ENCODE measurements around the gene FAM110C. TPM values are rescaled to one million over a fixed set of nuclear protein-coding genes. Genes with fewer than 3 reads are reported as not detected.

FAM110C gene
- total and polyA plus RNA-seq, 9 of the 15 experiments (the other 6 are each of a cell fraction or from before 2014, with no cell fraction given) = not detected

- Histone ChIP-seq H3K9me3 (replicated peaks; ENCODE audit: control insufficient read depth, insufficient read depth, low read depth, low read length) (no peaks in the 10 kb centered on the region), H3K9ac (ENCODE audit: insufficient read depth in 1 of 2, low read depth in 2 of 2, low read length in 2 of 2) (no peak overlapping the region), H3K27ac (ENCODE audit: extremely low read depth, low read depth, low read length) (no peak overlapping the region), H3K4me2 (ENCODE audit: insufficient read depth, low read length) (no peak overlapping the region), H3K27me3 (ENCODE audit: control insufficient read depth in 2 of 2, insufficient read depth in 2 of 2, low read length in 2 of 2) (no peaks in the 10 kb centered on the region; a peak in 3 of 5 replicates), H3K4me3 (no peak overlapping the region), H3K4me1 (replicated peaks in 1 of 2; ENCODE audit: control insufficient read depth in 2 of 2, insufficient read depth in 2 of 2, low read length in 2 of 2) (0 out of 5 replicates have a peak, but pooled peaks cover 0 to 2% of the 10 kb centered on the region in 2 experiments), H2AFZ (ENCODE audit: low read depth, low read length) (no peak overlapping the region), H3K36me3 (ENCODE audit: control insufficient read depth, insufficient read depth, low read length) (no peaks in the 10 kb centered on the region), H3K9me1 (ENCODE audit: control insufficient read depth, insufficient read depth, low read length) (no peaks in the 10 kb centered on the region), H4K20me1 (replicated peaks; ENCODE audit: control insufficient read depth, insufficient read depth, low read length) (no peaks in the 10 kb centered on the region), H3K79me2 (ENCODE audit: control insufficient read depth, insufficient read depth, low read length) (no peaks in the 10 kb centered on the region)
- TF ChIP-seq MED1 (CRISPR knock-in tag; IDR thresholded peaks at IDR 0.05; ENCODE audit: borderline replicate concordance) (no peak), ELF2 (CRISPR knock-in tag; IDR thresholded peaks at IDR 0.05) (no peak), ZSCAN29 (IDR thresholded peaks at IDR 0.05) (no peak), ZSCAN32 (CRISPR knock-in tag; IDR thresholded peaks at IDR 0.05) (no peak), SOX6 (IDR thresholded peaks at IDR 0.05) (no peak), RFX5 (IDR thresholded peaks at IDR 0.05; ENCODE audit: low read depth, low read length) (no peak), BRF2 (IDR thresholded peaks at IDR 0.05; ENCODE audit: borderline replicate concordance, insufficient read depth, insufficient read length) (no peak), BRF1 (IDR thresholded peaks at IDR 0.05; ENCODE audit: borderline replicate concordance, extremely low read depth, insufficient read length) (no peak)
- no peak for ATAC-seq
- FAIRE-seq = no peak
- ChIA-PET CTCF (ENCODE audit: low intra/inter-chr PET ratio) (no interaction called here), POLR2A (interaction anchor here (0.6 kb wide), 1 partner anchor 9 kb away, joined by 3 read pairs; no protein-coding TSS in a partner anchor)
- DNase-seq (ENCODE audit: extremely low read depth in 1 of 4, low spot score in 3 of 4) = no peak
- BruUV-seq (replicated peaks) = no TSS peak
- in situ Hi-C loops (cut with MboI) (no loop called here), intact Hi-C loops (cut with micrococcal nuclease) (no loop called here)
- 0% methylated on average over 5 of the region's 5 CpGs for WGBS (ENCODE audit: insufficient coverage, low coverage, missing lambda C conversion rate)
Observed at GRCh38 chr2:35852-36251, 10.5 kb downstream of the FAM110C start.

Data from K562 (cell line).